ENCODE results near the gene BBS1.
A peak's percentile ranks its signal among the peaks of the same experiment; 100 is the strongest.

The BBS1 gene

DNA sequence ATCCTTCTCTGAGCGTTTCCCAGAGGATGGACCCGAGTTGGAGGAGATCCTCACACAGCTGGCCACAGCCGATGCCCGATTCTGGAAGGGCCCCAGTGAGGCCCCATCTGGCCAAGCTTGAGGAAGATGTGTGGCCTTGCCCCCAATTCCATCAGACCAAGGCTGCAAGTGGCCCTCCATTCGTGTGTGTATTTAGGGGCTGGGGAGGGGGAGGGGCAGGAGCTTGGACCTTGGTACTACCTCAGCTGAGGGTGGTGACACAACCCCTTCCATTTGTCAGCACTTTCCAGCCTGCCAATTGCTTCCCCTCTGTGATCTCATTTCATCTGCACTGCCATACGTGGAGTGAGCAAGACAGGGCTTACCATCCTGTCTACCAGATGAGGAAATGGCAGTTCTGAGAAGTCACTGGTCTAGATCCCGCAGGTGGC lies 1.3 kb upstream of the BBS1 start:
- intact Hi-C loops (cut with DNase I; ENCODE audit: low total_unique reads): no loop called here
- peaks cover 0 to 27% (median 9%) of the 10 kb centered on the region in 3 donors for H3K36me3 ChIP-seq
- H3K9me3 ChIP-seq: no peaks in the 10 kb centered on the region
- no peak overlapping the region for H3K4me3 ChIP-seq
- H3K4me1 ChIP-seq: peaks cover 0 to 16% (median 11%) of the 10 kb centered on the region in 4 donors
- H3K27ac ChIP-seq: no peak overlapping the region
- TF ChIP-seq, protein P1, sequence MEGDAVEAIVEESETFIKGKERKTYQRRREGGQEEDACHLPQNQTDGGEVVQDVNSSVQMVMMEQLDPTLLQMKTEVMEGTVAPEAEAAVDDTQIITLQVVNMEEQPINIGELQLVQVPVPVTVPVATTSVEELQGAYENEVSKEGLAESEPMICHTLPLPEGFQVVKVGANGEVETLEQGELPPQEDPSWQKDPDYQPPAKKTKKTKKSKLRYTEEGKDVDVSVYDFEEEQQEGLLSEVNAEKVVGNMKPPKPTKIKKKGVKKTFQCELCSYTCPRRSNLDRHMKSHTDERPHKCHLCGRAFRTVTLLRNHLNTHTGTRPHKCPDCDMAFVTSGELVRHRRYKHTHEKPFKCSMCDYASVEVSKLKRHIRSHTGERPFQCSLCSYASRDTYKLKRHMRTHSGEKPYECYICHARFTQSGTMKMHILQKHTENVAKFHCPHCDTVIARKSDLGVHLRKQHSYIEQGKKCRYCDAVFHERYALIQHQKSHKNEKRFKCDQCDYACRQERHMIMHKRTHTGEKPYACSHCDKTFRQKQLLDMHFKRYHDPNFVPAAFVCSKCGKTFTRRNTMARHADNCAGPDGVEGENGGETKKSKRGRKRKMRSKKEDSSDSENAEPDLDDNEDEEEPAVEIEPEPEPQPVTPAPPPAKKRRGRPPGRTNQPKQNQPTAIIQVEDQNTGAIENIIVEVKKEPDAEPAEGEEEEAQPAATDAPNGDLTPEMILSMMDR (IDR thresholded peaks at IDR 0.05): no peak
- H3K27me3 ChIP-seq: no peaks in the 10 kb centered on the region
- no peak for DNase-seq

DNA sequence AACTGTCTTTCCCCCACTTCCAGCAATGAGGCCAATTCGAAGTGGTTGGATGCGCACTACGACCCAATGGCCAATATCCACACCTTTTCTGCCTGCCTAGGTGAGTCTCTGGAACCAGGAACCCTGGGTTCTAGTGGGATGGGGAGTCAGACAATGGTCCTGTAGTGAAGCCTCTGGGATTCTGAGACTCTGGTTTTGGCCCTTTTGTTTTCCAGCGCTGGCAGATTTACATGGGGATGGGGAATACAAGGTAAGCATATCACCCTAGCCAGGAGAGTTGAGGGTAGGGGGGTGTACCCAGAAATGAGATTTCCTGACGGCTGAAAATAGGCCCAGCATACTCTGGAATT lies 530 bp downstream of the BBS1 start:
- H3K4me3 ChIP-seq: peak overlapping the region; percentile 85 to 95
- no peaks in the 10 kb centered on the region for H3K27me3 ChIP-seq
- no peaks in the 10 kb centered on the region for H3K9me3 ChIP-seq
- H3K4me1 ChIP-seq: peaks cover 0 to 16% (median 11%) of the 10 kb centered on the region in 4 donors
- intact Hi-C loops (cut with DNase I; ENCODE audit: low total_unique reads): no loop called here
- DNase-seq: no peak
- H3K36me3 ChIP-seq: peaks cover 0 to 33% (median 0%) of the 10 kb centered on the region in 3 donors
- TF ChIP-seq, protein P1 (IDR thresholded peaks at IDR 0.05): no peak
- peak overlapping the region; percentile 70 to 78 for H3K27ac ChIP-seq

DNA sequence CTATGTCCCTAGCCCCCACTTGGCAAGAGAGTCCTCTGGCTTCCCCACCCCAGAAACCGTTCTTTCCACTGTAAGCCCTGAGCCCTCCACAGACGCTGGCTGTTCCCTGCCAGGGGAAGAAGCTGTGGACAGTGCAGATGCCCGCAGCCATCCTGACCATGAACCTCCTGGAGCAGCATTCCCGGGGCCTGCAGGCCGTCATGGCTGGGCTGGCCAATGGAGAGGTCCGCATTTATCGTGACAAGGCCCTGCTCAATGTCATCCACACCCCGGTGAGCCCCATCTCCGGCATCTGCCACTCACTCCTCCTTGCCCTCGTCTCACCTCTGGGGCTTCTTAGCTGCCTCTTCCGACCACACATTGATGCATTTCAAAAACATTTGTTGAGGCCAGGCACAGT lies 13.2 kb downstream of the BBS1 start:
- Histone ChIP-seq H3K27me3 (no peaks in the 10 kb centered on the region), H3K9me3 (no peaks in the 10 kb centered on the region), H3K4me3 (no peak overlapping the region), H3K4me1 (no peaks in the 10 kb centered on the region), H3K36me3 (peaks cover 50 to 88% (median 67%) of the 10 kb centered on the region in 3 donors), H3K27ac (no peak overlapping the region)
- no peak for DNase-seq
- intact Hi-C loops (cut with DNase I; ENCODE audit: low total_unique reads): no loop called here
- TF ChIP-seq, protein P1 (IDR thresholded peaks at IDR 0.05): no peak

DNA sequence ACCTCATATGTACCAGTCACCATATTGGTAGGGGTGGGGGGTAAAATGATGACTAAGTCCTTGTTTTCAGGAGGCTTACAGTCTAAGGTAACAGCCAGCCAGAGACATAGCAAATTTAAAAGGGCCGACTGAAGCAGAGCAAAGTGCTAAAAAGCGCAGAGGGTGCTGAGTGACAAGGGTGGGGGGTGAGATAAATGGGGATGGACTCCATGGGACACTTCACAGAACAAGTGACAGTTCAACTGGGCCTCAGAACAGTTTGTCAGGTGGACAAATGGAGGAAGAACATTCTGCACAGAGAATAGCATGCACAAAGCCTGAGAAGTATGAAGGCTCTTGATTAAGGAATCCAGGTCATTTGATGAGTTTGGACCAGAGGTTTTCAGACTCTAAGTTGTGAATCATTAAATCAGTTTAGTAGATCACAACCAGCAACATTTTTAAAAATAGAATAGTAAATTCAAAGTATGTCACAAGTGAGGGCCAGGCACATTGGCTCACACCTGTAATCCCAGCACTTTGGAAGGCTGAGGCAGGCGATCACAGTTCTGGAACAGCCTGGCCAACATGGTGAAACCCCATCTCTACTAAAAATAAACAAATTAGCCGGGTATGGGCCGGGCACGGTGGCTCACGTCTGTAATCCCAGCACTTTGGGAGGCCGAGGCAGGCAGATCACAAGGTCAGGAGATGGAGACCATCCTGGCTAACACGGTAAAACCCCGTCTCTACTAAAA lies 14.0 kb downstream of the BBS1 start:
- no peak overlapping the region for H3K27ac ChIP-seq
- intact Hi-C loops (cut with DNase I; ENCODE audit: low total_unique reads): no loop called here

DNA sequence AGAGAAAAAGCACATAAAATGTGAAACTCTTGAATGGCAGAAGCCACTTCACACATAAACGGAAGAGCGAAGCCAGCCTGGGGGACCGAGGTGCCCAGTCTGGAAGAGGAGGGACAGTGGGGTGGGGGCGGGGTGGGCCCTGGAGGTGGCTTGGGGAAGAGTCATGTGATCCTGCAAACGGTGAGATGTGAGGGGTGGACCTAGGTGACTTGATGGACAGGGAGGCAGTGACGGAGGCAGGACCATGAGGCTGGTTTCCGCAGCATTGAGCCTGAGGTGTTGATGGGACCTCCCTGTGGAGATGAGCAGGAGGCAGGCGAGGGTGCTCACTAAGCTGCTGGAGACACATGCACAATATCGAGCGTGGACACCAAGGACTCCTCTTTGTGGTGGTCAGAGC lies 18.6 kb downstream of the BBS1 start:
- Histone ChIP-seq H3K9me3 (no peaks in the 10 kb centered on the region), H3K4me1 (no peaks in the 10 kb centered on the region), H3K36me3 (peaks cover 15 to 88% (median 51%) of the 10 kb centered on the region in 3 donors), H3K4me3 (no peak overlapping the region), H3K27me3 (no peaks in the 10 kb centered on the region), H3K27ac (no peak overlapping the region)
- DNase-seq: no peak
- TF ChIP-seq, protein P1 (IDR thresholded peaks at IDR 0.05): no peak
- intact Hi-C loops (cut with DNase I; ENCODE audit: low total_unique reads): no loop called here

More for the DNA sequence above, 14.0 kb downstream of the BBS1 start:
- no peaks in the 10 kb centered on the region for H3K27me3 ChIP-seq
- no peak overlapping the region for H3K4me3 ChIP-seq
- TF ChIP-seq, protein P1 (IDR thresholded peaks at IDR 0.05): no peak
- H3K9me3 ChIP-seq: no peaks in the 10 kb centered on the region
- no peaks in the 10 kb centered on the region for H3K4me1 ChIP-seq
- H3K36me3 ChIP-seq: peaks cover 50 to 88% (median 68%) of the 10 kb centered on the region in 3 donors
- no peak for DNase-seq
